ENCODE data around the gene ADARB2.

DNA sequence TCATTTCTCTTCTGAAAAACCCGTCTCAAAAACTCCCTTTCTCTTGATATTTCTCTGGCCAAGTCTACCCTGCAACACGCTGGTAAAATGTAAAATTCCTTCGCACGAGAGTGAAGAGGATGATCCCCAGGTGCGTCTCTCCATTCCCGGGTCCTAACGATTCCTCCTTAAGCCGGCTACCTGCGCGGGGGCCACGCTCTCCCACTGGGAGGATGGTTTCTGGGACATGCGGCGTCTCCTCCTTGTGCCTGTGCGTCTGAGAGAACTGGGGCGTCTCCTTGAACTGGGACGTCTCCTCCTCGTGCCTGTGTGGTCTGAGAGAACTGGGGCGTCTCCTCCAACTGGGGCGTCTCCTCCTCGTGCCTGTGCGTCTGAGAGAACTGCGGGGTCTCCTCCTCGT, 531.2 kb downstream of the ADARB2 start:
- no peak for TF ChIP-seq CTCF (IDR thresholded peaks at IDR 0.05)
- no peak for TF ChIP-seq POLR2AphosphoS5 (IDR thresholded peaks at IDR 0.05)
- no peak for TF ChIP-seq POLR2A (IDR thresholded peaks at IDR 0.05)
- TF ChIP-seq EP300 (IDR thresholded peaks at IDR 0.05): no peak

Measured in suprapubic skin (tissue), 4 donors.